CD8-positive, alpha-beta memory T cell (primary cell): ENCODE results near the gene OR51D1. TPM values are rescaled to one million over a fixed set of nuclear protein-coding genes. Genes with fewer than 3 reads are reported as not detected.

Experiments used
- CTCF ChIA-PET: fragments of 350-600 bp; sonication (Branson Sonifier 250); formaldehyde crosslinking; loops from one replicate; lab custom pipeline; 2021; ENCODE audit warnings: antibody characterized with exemption; lab: Charles Lee
- POLR2A ChIA-PET: fragments of 350-600 bp; sonication (Branson Sonifier 250); formaldehyde crosslinking; loops from one replicate; lab custom pipeline; 2021; ENCODE audit warnings: antibody characterized with exemption; lab: Charles Lee
- DNase-seq, 5 donors: peaks; one replicate each; pipeline versions ENCODE4 v3.0.0 to v3.0.0-alpha.2; 2020 to 2022; ENCODE audit warnings: mixed read lengths in 1 of 5
- H3K27ac ChIP-seq: one replicate; pipeline ENCODE4 v1.7.0; 2013; ENCODE audit warnings: low read depth, mild to moderate bottlenecking, low read length, moderate library complexity
- H3K27me3 ChIP-seq: 2 replicates; pipeline ENCODE4 v1.7.0; 2013; ENCODE audit warnings: low read length, mild to moderate bottlenecking; ENCODE audit not compliant: insufficient read depth, poor library complexity, severe bottlenecking
- H3K36me3 ChIP-seq: 2 replicates; pipeline ENCODE4 v1.7.0; 2013; ENCODE audit warnings: mild to moderate bottlenecking, low read length, moderate library complexity; ENCODE audit not compliant: insufficient read depth
- H3K4me1 ChIP-seq: 2 replicates; pipeline ENCODE4 v1.7.0; 2013; ENCODE audit warnings: mild to moderate bottlenecking, low read length, moderate library complexity; ENCODE audit not compliant: insufficient read depth
- H3K4me3 ChIP-seq: 2 replicates; pipeline ENCODE4 v1.7.0; 2013; ENCODE audit warnings: mild to moderate bottlenecking, low read length
- H3K9me3 ChIP-seq: 2 replicates; pipeline ENCODE4 v1.7.0; 2013; ENCODE audit warnings: mild to moderate bottlenecking, low read length
- H3K27ac Mint-ChIP-seq, 8 donors: one replicate each; pipeline ENCODE4 v1.8.0; 2020 to 2021; ENCODE audit warnings: mixed read lengths in 8 of 8, mild to moderate bottlenecking in 6 of 8, inconsistent platforms in 3 of 8, moderate library complexity in 3 of 8
- H3K27me3 Mint-ChIP-seq, 2 donors: one replicate each; pipeline ENCODE4 v1.8.0; 2020 to 2021; ENCODE audit warnings: mixed read lengths in 2 of 2, mild to moderate bottlenecking in 1 of 2, moderate library complexity in 1 of 2
- H3K36me3 Mint-ChIP-seq, 3 donors: one replicate each; pipeline ENCODE4 v1.8.0; 2020 to 2021; ENCODE audit warnings: mixed read lengths in 3 of 3, inconsistent platforms in 1 of 3, mild to moderate bottlenecking in 1 of 3
- H3K4me1 Mint-ChIP-seq, 3 donors: one replicate each; pipeline ENCODE4 v1.8.0; 2020 to 2021; ENCODE audit warnings: mixed read lengths in 3 of 3, inconsistent platforms in 1 of 3, mild to moderate bottlenecking in 1 of 3
- H3K4me3 Mint-ChIP-seq, 7 donors: one replicate each; pipeline ENCODE4 v1.8.0; 2020 to 2021; ENCODE audit warnings: mixed read lengths in 7 of 7, mild to moderate bottlenecking in 6 of 7, moderate library complexity in 4 of 7, inconsistent platforms in 2 of 7
- H3K9me3 Mint-ChIP-seq, 5 donors: one replicate each; pipeline ENCODE4 v1.8.0; 2020 to 2022; ENCODE audit warnings: mixed read lengths in 5 of 5, mild to moderate bottlenecking in 3 of 5, moderate library complexity in 2 of 5, inconsistent platforms in 1 of 5
- polyA plus RNA-seq: library from polyadenylated mRNA; unstranded; fragments of 300-500 nt; fragmentation: Illumina TruSeq; gene quantifications from one replicate; pipeline ENCODE4 v1.2.3, GENCODE V29; 2021
- total RNA-seq, 2 experiments: library from RNA; stranded (reverse); gene quantifications; one replicate each; pipeline ENCODE4 v1.2.3, GENCODE V29; 2021

OR51D1 gene, protein sequence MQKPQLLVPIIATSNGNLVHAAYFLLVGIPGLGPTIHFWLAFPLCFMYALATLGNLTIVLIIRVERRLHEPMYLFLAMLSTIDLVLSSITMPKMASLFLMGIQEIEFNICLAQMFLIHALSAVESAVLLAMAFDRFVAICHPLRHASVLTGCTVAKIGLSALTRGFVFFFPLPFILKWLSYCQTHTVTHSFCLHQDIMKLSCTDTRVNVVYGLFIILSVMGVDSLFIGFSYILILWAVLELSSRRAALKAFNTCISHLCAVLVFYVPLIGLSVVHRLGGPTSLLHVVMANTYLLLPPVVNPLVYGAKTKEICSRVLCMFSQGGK
- not detected for total RNA-seq
- not detected for polyA plus RNA-seq

DNA sequence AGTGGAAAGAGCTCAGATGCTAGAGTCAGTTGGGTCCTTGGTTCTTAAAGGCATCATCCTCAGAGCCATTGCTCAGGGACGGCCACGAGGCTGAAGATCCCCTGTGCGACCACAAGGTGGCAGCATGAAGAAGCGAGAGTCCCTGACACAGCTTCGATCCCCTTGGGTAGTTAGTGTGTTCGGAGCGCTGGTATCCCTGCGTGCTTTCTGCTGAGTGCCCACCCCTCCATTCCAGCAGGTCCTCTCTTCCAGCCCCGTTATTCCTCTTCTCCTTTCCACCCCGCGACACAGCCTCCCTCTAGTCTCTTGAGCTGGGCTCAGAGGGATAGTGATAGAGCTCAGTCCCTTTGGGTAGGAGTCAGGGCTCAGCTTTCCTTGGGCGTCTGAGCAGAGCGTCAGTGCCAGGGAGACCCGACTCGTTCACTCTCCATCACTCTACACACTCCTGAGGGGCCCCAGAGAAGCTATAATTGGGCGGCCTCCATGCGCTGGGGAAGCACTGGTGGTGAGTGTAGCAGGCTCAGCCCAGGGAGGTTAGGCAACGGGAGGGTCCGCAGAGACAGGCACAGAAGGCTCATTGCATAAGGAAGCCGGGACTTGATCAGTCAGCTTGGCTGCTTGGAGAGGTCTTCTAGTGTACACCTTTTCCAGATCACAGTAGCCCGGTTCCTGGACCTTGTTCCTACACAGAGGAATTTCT is at the start of gene OR51D1:
Gene OR51D1 (plus strand): TSS at position 516 of the 700 bp plus-strand sequence. CDS start 2,314 bp downstream, outside the sequence.
- H3K27ac Mint-ChIP-seq: no peak within 1 kb of the TSS
- peaks cover 0 to 14% of the 10 kb centered on the region in 2 donors for H3K27me3 Mint-ChIP-seq
- Histone ChIP-seq H3K4me3 (no peak within 1 kb of the TSS), H3K27ac (no peak within 1 kb of the TSS), H3K27me3 (no peaks in the 10 kb centered on the region), H3K4me1 (no peaks in the 10 kb centered on the region), H3K9me3 (no peaks in the 10 kb centered on the region), H3K36me3 (no peaks in the 10 kb centered on the region)
- no peaks in the 10 kb centered on the region for H3K9me3 Mint-ChIP-seq
- POLR2A ChIA-PET: no interaction called here
- H3K36me3 Mint-ChIP-seq: no peaks in the 10 kb centered on the region
- H3K4me1 Mint-ChIP-seq: no peaks in the 10 kb centered on the region
- CTCF ChIA-PET: interaction anchor here (0.8 to 3.8 kb wide), 16 partner anchors 8 to 1717 kb away, joined by 3 to 23 read pairs (median 4); partner anchors contain the start of genes OR52N2 and TRIM68
- DNase-seq: peak; percentile 39 to 79 (median 52)
- no peak within 1 kb of the TSS for H3K4me3 Mint-ChIP-seq

DNA sequence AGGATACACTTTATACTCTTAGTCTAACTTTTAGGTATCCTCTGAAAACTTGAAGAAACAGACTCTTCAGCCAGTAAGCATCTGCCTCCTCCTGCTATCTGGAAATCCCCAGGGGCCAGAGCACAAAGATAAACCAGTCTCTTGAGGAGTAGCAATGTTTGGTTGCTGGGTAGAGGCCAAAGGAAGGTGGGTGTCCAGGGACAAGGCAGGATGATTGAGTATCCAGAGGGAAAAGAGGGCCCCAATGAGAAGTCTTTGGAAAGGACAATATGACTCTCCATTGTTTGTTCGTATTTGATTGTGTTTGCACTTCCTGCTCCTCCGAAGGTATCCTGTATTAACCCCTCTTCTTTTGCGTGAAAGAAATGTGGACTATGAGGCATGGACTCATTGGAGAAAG is 48.3 kb upstream of the OR51D1 start:
- Histone ChIP-seq H3K4me3 (no peak overlapping the region), H3K27ac (no peak overlapping the region), H3K9me3 (no peaks in the 10 kb centered on the region), H3K36me3 (no peaks in the 10 kb centered on the region), H3K4me1 (no peaks in the 10 kb centered on the region), H3K27me3 (no peaks in the 10 kb centered on the region)
- Mint-ChIP-seq H3K9me3 (peaks cover 0 to 3% (median 0%) of the 10 kb centered on the region in 5 donors), H3K4me3 (no peak overlapping the region), H3K36me3 (no peaks in the 10 kb centered on the region), H3K27ac (no peak overlapping the region), H3K4me1 (no peaks in the 10 kb centered on the region), H3K27me3 (peaks cover 2 to 34% of the 10 kb centered on the region in 2 donors)
- no peak for DNase-seq
- ChIA-PET POLR2A (no interaction called here), CTCF (no interaction called here)

GRCh38 chr11:4593739-4594138 is 43.5 kb upstream of the OR51D1 start, which contains the start of gene OR52I1:
TSS of gene OR52I1 (plus strand) at chr11:4594039. CDS start at chr11:4594039, 0 bp downstream.
- H3K4me3 ChIP-seq: no peak within 1 kb of the TSS
- no peak within 1 kb of the TSS for H3K27ac Mint-ChIP-seq
- H3K27me3 Mint-ChIP-seq: no peaks in the 10 kb centered on the region
- no peaks in the 10 kb centered on the region for H3K9me3 Mint-ChIP-seq
- H3K27me3 ChIP-seq: no peaks in the 10 kb centered on the region
- no peaks in the 10 kb centered on the region for H3K9me3 ChIP-seq
- H3K4me1 Mint-ChIP-seq: peaks cover 0 to 6% (median 0%) of the 10 kb centered on the region in 3 donors
- ChIA-PET CTCF (no interaction called here), POLR2A (no interaction called here)
- DNase-seq: no peak
- no peak within 1 kb of the TSS for H3K4me3 Mint-ChIP-seq
- H3K4me1 ChIP-seq: no peaks in the 10 kb centered on the region
- peaks cover 7% of the 10 kb centered on the region for H3K36me3 ChIP-seq
- H3K36me3 Mint-ChIP-seq: peaks cover 0 to 30% (median 11%) of the 10 kb centered on the region in 3 donors
- no peak within 1 kb of the TSS for H3K27ac ChIP-seq

DNA sequence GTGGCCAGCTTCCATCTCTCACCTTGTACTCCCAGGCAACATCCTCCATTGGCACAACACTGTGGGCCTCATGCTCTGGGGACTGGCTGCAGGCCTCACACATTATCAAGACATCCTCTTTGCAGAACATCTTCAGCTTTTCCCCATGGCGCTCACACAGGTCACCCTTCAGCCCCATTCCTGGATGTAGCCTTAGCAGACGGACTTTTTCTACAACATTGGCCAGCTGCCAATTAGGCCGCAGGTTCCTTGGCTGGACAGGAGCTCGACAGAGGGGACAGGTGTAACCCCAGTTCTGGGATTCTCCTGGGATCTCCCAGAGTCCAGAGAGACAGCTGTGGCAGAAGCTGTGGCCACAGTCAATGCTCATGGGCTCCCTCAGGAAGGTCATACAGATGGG is 32.2 kb upstream of the OR51D1 start:
- peaks cover 35% of the 10 kb centered on the region for H3K36me3 ChIP-seq
- H3K4me3 ChIP-seq: no peak overlapping the region
- H3K9me3 Mint-ChIP-seq: no peaks in the 10 kb centered on the region
- peaks cover 29% of the 10 kb centered on the region for H3K4me1 ChIP-seq
- H3K27ac Mint-ChIP-seq: peak overlapping the region in 1 of 8 donors; percentile 79
- ChIA-PET POLR2A (no interaction called here), CTCF (interaction anchor here (1.2 kb wide), 1 partner anchor 32 kb away, joined by 4 read pairs; the partner anchor contains the start of gene OR51D1)
- H3K36me3 Mint-ChIP-seq: peaks cover 4 to 61% (median 24%) of the 10 kb centered on the region in 3 donors
- H3K4me3 Mint-ChIP-seq: peak overlapping the region in 1 of 7 donors; percentile 92
- H3K4me1 Mint-ChIP-seq: peaks cover 43 to 55% (median 54%) of the 10 kb centered on the region in 3 donors
- H3K9me3 ChIP-seq: no peaks in the 10 kb centered on the region
- no peak for DNase-seq
- no peak overlapping the region for H3K27ac ChIP-seq
- H3K27me3 Mint-ChIP-seq: no peaks in the 10 kb centered on the region
- H3K27me3 ChIP-seq: no peaks in the 10 kb centered on the region

DNA sequence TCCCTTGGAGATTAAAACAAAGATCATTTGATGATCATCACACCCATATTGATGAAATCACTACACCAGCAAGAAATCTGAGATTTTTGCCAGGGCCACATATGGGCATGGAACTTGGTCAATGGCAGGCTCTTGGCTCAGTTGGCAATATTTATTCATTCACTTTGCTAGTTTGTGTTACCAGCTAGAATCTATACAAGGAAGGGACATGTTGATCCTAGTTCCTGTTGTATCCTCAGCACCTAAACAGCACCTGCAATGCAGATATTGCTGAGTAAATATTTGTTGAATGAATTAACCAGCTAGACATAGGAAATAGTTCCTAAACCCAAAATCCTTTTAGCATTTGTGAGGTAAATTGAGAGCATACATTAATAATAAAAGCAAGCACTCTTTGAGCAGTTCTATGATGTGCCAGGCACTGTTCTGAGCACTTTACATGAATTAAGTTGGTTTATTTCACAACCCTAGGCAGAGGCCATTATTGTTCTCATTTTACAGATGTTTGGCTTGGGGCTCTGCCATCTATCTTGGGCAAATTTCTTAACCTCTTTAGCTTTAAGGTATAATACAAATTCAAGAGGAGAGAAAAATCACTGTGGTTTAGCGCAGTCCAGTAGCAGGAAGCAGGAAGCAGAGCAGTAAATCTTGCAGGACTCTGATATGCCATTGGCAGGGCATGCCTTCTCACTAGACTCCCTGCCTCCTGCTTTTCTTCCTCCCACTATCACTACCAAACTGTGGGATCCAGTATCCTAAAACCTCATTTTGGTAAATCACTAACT is 30.9 kb upstream of the OR51D1 start:
- H3K27me3 Mint-ChIP-seq: no peaks in the 10 kb centered on the region
- H3K4me3 Mint-ChIP-seq: peak overlapping the region; percentile 92 to 99 (median 95)
- Histone ChIP-seq H3K36me3 (peaks cover 21% of the 10 kb centered on the region), H3K4me1 (peaks cover 37% of the 10 kb centered on the region), H3K4me3 (peak overlapping the region; percentile 80), H3K27ac (no peak overlapping the region), H3K27me3 (no peaks in the 10 kb centered on the region), H3K9me3 (no peaks in the 10 kb centered on the region)
- H3K4me1 Mint-ChIP-seq: peaks cover 50 to 64% (median 61%) of the 10 kb centered on the region in 3 donors
- ChIA-PET POLR2A (no interaction called here), CTCF (interaction anchor here (1.6 kb wide), 1 partner anchor 30 kb away, joined by 5 read pairs; no protein-coding TSS in a partner anchor)
- peaks cover 4 to 48% (median 13%) of the 10 kb centered on the region in 3 donors for H3K36me3 Mint-ChIP-seq
- peak overlapping the region in 5 of 8 donors; percentile 14 to 96 (median 20) for H3K27ac Mint-ChIP-seq
- no peak for DNase-seq
- H3K9me3 Mint-ChIP-seq: no peaks in the 10 kb centered on the region

DNA sequence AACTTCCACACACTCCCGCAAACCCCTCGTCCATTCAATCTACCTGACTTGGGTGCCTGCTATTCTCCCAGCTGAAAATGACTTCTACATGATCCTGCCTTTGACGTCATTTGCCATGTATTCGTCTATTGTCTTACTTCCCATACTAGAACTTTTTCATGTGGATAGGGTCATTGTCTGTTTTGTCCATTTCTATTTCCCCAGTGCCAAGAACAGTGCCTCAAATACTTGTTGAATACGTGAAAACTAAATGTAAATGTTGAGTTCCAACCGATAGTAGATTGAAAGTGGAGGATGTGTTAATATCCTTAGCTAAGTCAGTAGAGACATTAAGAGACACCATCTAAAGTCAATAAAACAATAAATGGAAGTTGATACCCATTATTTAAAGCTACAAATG is 30.2 kb upstream of the OR51D1 start:
- H3K27me3 Mint-ChIP-seq: no peaks in the 10 kb centered on the region
- POLR2A ChIA-PET: no interaction called here
- no peak for DNase-seq

More for the DNA sequence above, 30.2 kb upstream of the OR51D1 start:
- Histone ChIP-seq H3K27ac (peak overlapping the region; percentile 77), H3K27me3 (no peaks in the 10 kb centered on the region), H3K4me3 (peak overlapping the region; percentile 80), H3K9me3 (no peaks in the 10 kb centered on the region), H3K4me1 (peaks cover 37% of the 10 kb centered on the region), H3K36me3 (peaks cover 15% of the 10 kb centered on the region)
- Mint-ChIP-seq H3K4me3 (peak overlapping the region; percentile 92 to 99 (median 95)), H3K9me3 (no peaks in the 10 kb centered on the region), H3K36me3 (peaks cover 4 to 41% (median 9%) of the 10 kb centered on the region in 3 donors), H3K4me1 (peaks cover 50 to 64% (median 61%) of the 10 kb centered on the region in 3 donors), H3K27ac (peak overlapping the region; percentile 70 to 98 (median 96))
- CTCF ChIA-PET: interaction anchor here (1.6 kb wide), 1 partner anchor 30 kb away, joined by 5 read pairs; no protein-coding TSS in a partner anchor
